Muscle of back (tissue), 11 donors: ENCODE measurements around the gene CCNQ. TPM values are rescaled to one million over a fixed set of nuclear protein-coding genes. Genes with fewer than 3 reads are reported as not detected.

Source experiments
- DNase-seq, 3 donors: peaks; one replicate each; pipeline versions ENCODE4 v3.0.0 to v3.0.0-alpha.2; 2013
- polyA plus RNA-seq, 10 donors: library from polyadenylated mRNA; unstranded; fragments of 120-200 nt; gene quantifications; one replicate each; pipeline ENCODE4 v1.2.1, GENCODE V29; 2013; ENCODE audit not compliant: insufficient read length in 10 of 10

CCNQ gene
- polyA plus RNA-seq, 10 donors = 10.5 to 14.4 (median 11.9) TPM

DNA sequence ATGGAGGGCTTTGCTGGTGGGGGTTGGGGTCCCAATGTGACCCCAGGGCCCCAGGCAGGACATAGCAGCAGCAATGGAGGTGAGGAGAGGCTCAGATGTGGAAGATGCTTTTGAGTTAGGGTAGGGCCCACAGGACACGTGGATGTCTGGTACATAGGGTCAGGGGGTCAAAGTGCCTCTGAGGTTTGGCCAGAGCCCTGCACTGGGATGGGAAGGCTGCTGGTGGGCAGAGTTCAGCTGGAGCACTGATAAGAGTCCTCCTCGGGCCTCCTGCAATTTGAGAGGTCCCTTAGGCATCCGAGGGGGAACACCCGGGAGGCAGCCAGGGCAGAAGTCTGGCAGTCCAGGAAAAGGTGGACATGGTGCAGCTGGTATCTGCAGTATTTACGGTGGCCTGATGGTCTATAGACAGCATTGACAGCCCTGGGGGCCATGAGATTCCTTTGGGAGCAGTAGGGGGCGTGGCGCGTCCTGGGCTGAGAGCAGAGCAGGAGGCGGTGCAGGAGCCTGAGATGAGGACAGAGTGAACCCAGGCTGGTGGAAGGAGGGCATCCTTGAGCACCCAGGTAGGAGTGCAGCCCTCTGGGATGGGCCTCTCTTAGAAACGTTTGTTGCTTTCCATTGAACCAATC is 22.6 kb downstream of the CCNQ start:
- DNase-seq = no peak

DNA sequence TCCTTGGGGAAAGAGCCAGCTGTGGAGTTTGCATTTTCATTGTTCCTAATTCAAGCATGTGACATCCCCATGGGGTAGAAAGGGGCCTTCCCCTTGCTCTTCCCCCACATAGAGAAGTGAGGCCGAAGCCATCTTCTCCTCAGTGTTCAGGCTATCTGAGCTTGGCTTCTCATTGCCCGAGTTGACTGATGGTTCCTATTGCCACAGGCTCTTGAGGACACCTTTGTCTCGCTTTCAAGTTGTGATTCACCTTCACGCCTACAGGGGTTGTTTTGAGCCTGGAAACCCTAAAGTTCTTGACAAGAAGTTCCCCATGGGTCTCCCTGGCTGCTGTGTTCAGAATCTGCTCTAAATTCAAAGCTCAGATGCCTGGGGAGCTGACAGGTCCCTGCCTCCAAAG is 25.0 kb downstream of the CCNQ start:
- DNase-seq = no peak

- no peak for DNase-seq
Measured at GRCh38 chrX:153572601-153573000, 26.3 kb downstream of the CCNQ start.

DNA sequence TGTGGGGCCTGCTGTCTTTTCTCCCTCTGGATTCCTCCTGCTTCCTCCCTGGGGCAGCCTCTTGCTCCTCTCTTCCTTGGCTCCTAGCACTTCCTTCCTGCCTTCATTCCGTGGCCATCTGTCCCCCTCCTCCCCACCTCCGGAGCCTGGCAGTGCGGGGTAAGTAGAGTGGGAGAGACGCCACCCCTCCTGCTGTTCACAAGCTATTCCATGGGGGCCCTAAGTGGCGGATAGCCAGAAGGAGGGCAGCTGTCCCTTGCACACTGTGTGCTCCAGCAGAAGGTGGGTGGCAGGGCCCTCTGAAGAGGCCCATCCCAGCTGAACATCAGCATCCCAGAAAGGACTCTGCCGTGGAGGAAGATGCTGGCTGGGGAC is 27.4 kb downstream of the CCNQ start:
- DNase-seq = no peak

DNA sequence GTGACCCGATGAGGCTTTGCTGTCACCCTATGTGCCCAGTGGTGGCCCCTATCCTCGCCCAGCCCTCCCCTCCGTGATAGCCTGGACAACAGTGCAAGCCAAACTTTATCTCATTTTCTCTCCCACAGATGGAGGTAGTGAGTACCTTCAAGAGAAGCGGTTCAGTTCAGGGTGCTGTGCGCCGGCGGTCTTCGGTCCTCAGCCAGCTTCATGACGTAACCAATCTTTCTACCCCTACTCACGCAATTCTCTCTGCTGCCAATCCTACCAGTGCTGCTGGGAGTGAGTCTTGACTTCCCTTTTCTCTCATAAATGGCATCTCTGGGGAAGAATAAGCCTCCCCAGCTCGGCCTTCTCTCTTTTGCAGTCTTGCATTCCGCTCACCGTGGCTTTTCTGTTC is 29.5 kb downstream of the CCNQ start:
- no peak for DNase-seq

DNA sequence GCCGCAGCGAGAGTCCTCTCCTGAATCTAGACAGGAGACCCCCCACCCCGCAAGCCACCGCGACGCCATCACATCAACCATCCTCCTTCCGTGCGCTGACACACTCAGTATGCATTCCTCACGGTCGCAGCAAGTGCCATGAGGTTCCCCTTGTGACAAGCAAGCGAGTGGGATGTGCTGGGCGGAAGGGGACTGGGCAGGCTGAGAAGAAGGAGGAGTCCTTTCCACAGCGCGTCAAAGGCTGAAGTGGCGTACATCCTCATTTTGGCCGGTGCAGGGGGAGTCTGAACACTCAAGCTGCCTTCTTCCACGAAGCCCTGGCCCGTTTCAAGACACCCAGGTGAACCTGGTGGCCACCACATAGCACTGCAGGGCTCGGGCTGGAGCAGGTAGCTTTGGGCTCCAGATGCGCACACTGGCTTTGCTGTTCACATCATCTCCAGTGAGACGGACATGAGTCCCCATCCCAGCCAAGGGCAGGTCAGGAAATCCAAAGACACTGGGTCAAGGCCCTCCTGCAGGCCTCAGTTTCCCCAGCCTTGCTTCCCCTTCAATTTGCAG is 30.4 kb downstream of the CCNQ start:
- no peak for DNase-seq

- no peak for DNase-seq
Measured at GRCh38 chrX:153565996-153566580, 32.9 kb downstream of the CCNQ start.

GRCh38 chrX:153564047-153564606 is 34.8 kb downstream of the CCNQ start:
- DNase-seq = no peak

DNA sequence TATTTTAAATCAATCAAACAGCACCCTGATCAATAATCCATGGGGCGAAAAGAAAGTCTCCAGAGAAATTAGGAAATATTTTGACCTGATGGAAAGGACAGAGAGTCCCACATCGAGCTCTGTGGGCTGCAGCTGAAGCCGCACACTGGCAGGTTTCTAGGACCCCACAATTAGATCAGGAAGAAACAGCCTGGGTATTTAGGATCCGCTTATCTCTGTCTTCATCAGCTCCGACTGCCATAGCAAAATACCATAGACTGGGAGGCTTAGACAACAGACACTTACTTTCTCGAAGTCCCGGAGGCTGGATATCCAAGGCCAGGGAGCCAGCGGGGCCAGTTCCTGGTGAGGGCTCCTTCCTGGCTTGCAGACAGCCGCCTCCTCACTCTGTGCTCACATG is 36.4 kb downstream of the CCNQ start:
- DNase-seq = no peak

- DNase-seq = no peak
Measured at GRCh38 chrX:153561337-153561736, 37.6 kb downstream of the CCNQ start.

GRCh38 chrX:153560466-153560865 is 38.5 kb downstream of the CCNQ start:
- no peak for DNase-seq

- DNase-seq = peak in 1 of 3 donors; percentile 26
Measured at GRCh38 chrX:153560000-153560399, 38.9 kb downstream of the CCNQ start.

DNA sequence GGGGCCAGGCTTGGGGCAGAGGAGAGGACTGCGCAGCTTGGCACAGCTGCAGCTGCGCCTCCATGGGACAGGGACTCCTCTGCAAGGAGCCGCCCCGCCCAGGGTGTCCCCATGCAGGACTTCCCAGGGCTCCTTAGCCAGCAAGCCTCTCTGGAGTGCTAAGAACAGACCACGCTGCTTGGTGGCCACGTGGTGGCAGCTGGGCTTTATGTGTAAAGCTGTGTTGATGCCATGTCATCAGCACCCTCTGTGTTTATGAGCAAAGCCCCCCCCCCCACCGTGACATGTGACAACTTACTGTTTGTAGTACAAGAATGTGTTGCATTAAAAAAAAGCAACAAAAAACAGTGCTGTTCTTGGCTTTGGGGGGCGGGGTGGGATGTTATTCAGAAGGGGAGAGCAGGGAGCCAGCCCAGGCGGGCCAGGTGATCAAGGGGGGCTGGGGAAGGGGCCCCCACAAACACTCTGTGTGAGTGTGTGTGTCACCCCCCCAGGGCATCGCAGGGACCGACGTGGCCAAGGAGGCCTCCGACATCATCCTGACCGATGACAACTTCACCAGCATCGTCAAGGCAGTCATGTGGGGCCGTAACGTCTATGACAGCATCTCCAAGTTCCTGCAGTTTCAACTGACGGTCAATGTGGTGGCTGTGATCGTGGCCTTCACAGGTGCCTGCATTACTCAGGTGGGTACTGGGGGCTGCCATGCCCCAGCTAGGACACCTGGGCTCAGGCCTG is 41.2 kb downstream of the CCNQ start:
- no peak for DNase-seq

- DNase-seq = no peak
Measured at GRCh38 chrX:153556767-153557166, 42.2 kb downstream of the CCNQ start.

DNA sequence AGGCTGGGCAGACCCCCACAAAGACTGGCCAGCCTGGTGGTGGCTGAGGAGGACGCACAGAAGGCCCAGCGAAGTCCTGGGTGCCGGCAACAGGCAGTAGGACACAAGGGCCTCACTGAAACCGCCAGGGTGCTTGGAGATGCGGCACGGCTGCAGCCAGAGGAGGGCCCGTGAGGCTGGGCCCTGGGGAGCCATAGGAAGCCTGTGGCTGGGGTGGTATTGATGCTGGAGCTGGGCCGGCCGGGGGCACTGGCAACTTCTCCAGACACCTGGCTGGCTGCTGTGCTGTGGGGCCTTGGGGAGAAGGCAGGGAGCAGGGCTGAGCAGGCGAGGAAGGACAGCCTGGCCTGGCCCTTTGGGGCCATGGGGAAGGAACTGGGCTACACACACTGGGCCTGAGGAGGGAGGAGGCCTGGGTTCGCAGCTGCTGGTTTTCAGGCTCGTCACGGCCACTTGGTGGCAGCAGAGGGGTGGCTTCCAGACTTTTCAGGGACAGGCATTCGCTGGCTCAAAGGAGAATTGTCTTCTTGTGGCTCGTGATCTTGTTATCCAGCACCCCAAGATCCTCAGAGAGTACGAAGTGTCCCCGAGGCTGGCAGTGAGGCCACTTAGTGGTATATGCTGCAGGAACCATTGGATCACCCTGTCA is 44.3 kb downstream of the CCNQ start:
- DNase-seq = peak in 2 of 3 donors; percentile 59 to 73

DNA sequence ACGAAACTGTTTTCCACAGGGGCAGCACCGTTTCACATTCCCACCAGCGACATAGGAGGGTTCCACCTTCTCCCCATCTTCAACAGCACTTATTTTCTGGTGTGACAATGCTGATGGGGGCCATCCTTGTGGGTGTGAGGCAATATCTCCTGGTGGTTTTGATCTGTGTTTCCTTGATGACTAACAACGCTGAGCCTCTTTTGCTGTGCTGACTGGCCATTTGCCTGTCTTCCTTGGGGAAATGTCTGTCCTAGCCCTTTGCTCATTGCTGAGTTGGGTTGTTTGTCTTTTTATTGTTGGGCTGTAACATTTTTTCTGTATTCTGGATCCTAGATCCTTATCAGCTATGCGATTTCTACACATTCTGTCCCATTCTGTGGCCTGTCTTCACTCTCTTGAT is 47.8 kb downstream of the CCNQ start:
- DNase-seq = no peak

- DNase-seq = no peak
Measured at GRCh38 chrX:153549807-153550206, 49.1 kb downstream of the CCNQ start.

DNA sequence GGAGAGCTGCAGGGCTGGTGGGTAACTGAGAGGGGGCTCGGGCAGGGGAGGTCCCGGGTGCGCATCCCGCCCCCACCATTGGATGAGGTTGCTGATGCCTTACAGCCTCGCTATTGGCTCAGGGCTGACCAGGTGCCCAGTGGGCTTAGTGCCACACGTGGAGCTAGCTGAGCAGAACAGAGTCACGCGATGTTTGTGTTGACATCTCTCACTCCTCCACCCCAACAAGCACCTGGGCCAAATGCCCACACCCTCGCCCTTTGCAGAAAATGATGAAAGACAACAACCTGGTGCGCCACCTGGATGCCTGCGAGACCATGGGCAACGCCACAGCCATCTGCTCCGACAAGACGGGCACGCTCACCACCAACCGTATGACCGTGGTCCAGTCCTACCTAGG is 49.7 kb downstream of the CCNQ start:
- DNase-seq = no peak

GRCh38 chrX:153547195-153547594 is 51.7 kb downstream of the CCNQ start:
- no peak for DNase-seq

- DNase-seq = no peak
Measured at GRCh38 chrX:153546386-153546785, 52.6 kb downstream of the CCNQ start.

DNA sequence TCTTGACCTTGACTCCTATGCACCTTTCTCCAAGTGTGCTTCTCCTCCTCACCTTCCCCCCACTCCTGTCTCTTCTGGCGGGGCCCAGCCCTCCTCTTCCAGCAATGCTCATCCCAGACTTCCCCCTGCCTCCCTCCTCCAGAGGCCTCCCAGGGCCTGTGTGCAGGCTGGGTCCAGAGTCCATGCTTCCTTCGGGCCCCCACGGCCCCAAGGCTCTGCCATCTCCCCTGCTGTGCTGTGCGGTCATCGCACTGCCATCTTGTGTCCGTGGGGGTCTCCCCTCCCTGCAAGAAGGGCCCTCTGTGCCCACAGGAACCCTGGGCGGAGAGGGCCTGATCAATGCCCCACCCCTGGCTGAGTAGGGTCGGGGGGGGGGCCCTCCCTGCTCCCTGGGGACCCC is 54.2 kb downstream of the CCNQ start:
- DNase-seq = no peak

- DNase-seq = no peak
Measured at GRCh38 chrX:153539979-153540358, 59.0 kb downstream of the CCNQ start.
